Keratinocyte (primary cell): ENCODE data around the gene KCNC2. TPM values are rescaled to one million over a fixed set of nuclear protein-coding genes. Genes with fewer than 3 reads are reported as not detected.

ENCODE experiments used
- DNase-seq: peaks from one replicate; pipeline ENCODE4 v3.0.0-alpha.2; 2011; ENCODE audit warnings: low read depth, missing footprints, low spot score
- FAIRE-seq: peaks from 2 replicates; lab custom pipeline; 2011; peaks lifted over from hg19 to GRCh38; lab: Jason Lieb, UNC
- H2AFZ ChIP-seq: 2 replicates; pipeline ENCODE4 v1.6.0; 2012; ENCODE audit warnings: low read length, control low read depth, inconsistent platforms; ENCODE audit not compliant: control insufficient read depth
- H3K27ac ChIP-seq: 2 replicates; pipeline ENCODE4 v1.5.1; 2011; ENCODE audit warnings: low read length; ENCODE audit not compliant: control insufficient read depth, insufficient read depth
- H3K27me3 ChIP-seq: 3 replicates; pipeline ENCODE4 v1.6.0; 2011; ENCODE audit warnings: low read length; ENCODE audit not compliant: control insufficient read depth, insufficient read depth; ENCODE audit errors: extremely low read depth
- H3K36me3 ChIP-seq, 2 experiments: 2 replicates in 1 of 2; 3 replicates in 1 of 2; pipeline ENCODE4 v1.5.1; 2011; ENCODE audit warnings: low read length in 2 of 2, mild to moderate bottlenecking in 1 of 2; ENCODE audit not compliant: control insufficient read depth in 2 of 2, insufficient read depth in 2 of 2; ENCODE audit errors: extremely low read depth in 1 of 2
- H3K4me1 ChIP-seq: 3 replicates; pipeline ENCODE4 v1.5.1; 2011; ENCODE audit warnings: low read length; ENCODE audit not compliant: control insufficient read depth, insufficient read depth; ENCODE audit errors: extremely low read depth
- H3K4me2 ChIP-seq: 3 replicates; pipeline ENCODE4 v1.6.0; 2011; ENCODE audit warnings: low read depth, low read length; ENCODE audit not compliant: control insufficient read depth, insufficient read depth; ENCODE audit errors: extremely low read depth
- H3K4me3 ChIP-seq, 3 experiments: fragments of 200-600 bp in 1 of 3; sonication (generic) in 1 of 3; 2 replicates in 2 of 3; 3 replicates in 1 of 3; pipeline ENCODE4 v1.5.1; 2011 to 2016; ENCODE audit warnings: low read length in 3 of 3, mild to moderate bottlenecking in 3 of 3, control low read depth in 2 of 3, inconsistent platforms in 1 of 3, low read depth in 1 of 3, mixed read lengths in 1 of 3, mixed run types in 1 of 3, moderate library complexity in 1 of 3; ENCODE audit not compliant: control insufficient read depth in 2 of 3, insufficient read depth in 2 of 3; ENCODE audit errors: extremely low read depth in 1 of 3
- H3K79me2 ChIP-seq: 2 replicates; pipeline ENCODE4 v1.6.0; 2012; ENCODE audit warnings: low read length; ENCODE audit not compliant: control insufficient read depth, insufficient read depth
- H3K9ac ChIP-seq: 3 replicates; pipeline ENCODE4 v1.6.0; 2011; ENCODE audit warnings: low read length; ENCODE audit not compliant: control insufficient read depth, insufficient read depth; ENCODE audit errors: extremely low read depth
- H3K9me1 ChIP-seq: 3 replicates; pipeline ENCODE4 v1.6.0; 2011; ENCODE audit warnings: low read length; ENCODE audit not compliant: control insufficient read depth, insufficient read depth; ENCODE audit errors: extremely low read depth
- H3K9me3 ChIP-seq: 2 replicates; pipeline ENCODE4 v1.5.1; 2012; ENCODE audit warnings: low read depth, low read length; ENCODE audit not compliant: control insufficient read depth
- H4K20me1 ChIP-seq: 3 replicates; pipeline ENCODE4 v1.6.0; 2011; ENCODE audit warnings: low read length; ENCODE audit not compliant: control insufficient read depth, insufficient read depth; ENCODE audit errors: extremely low read depth
- EZH2 ChIP-seq: IDR thresholded peaks from one replicate; pipeline ENCODE4 v1.6.1; 2012; ENCODE audit warnings: inconsistent platforms, mild to moderate bottlenecking, low read length, moderate library complexity
- dilution Hi-C: fragments of 300-500 bp; cut with MboI; formaldehyde crosslinking; loops from one replicate; pipeline ENCODE4 v1.7.0; 2020; ENCODE audit warnings: low sequenced_read_pairs; ENCODE audit not compliant: extremely low pct_ligation_motif_present
- polyA plus RNA-seq, 5 experiments: library from polyadenylated mRNA; depleted of rRNA in 3 of 5; stranded (reverse) in 3 of 5; stranded (forward) in 1 of 5; unstranded in 1 of 5; fragments of >200 nt; gene quantifications; 1 replicate in 1 of 5; 2 replicates in 3 of 5; 3 replicates in 1 of 5; pipeline versions ENCODE4 v1.2.1 to v1.2.3, GENCODE V29; 2011 to 2012; ENCODE audit warnings: missing spikeins in 2 of 5, low read depth in 1 of 5, low replicate concordance in 1 of 5
- TF ChIP-seq, protein P1 (sequence below), 3 experiments: IDR thresholded peaks in 1 of 3; conservative IDR thresholded peaks in 1 of 3; optimal IDR thresholded peaks in 1 of 3; 2 replicates in 2 of 3; 3 replicates in 1 of 3; pipeline versions ENCODE3 to v1.5.1; 2011; ENCODE audit warnings: low read length in 3 of 3, mild to moderate bottlenecking in 3 of 3, moderate library complexity in 2 of 3, control low read depth in 1 of 3, inconsistent platforms in 1 of 3; ENCODE audit not compliant: insufficient read depth in 2 of 3; ENCODE audit errors: extremely low read depth in 1 of 3

Gene KCNC2
- polyA plus RNA-seq, 1 donor (not counting 4 experiments of a cell fraction or from before 2014, with no cell fraction given): not detected

DNA sequence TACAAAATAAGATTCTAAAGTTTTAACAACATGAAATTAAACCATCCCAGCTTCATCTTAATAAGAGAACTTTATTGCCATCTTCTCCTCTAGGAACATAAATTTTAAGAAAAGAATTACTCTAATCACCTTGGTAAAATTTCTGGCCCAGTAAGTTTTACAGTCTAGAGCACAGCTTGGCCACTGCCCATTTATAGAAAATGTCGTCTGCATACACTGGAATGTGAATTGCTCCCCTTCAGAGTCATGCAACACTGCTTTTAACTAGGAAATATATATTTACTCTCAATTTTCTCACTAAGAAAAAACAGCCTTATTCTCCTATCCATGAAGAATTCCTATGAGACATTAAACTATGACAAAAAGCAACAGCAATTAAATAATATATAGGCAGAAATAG lies 48.2 kb downstream of the KCNC2 start:
- DNase-seq: no peak
- Histone ChIP-seq H3K9ac (no peak overlapping the region), H3K79me2 (no peaks in the 10 kb centered on the region), H3K9me3 (no peaks in the 10 kb centered on the region), H2AFZ (no peak overlapping the region), H3K9me1 (no peaks in the 10 kb centered on the region), H3K27me3 (no peaks in the 10 kb centered on the region), H3K4me3 (no peak overlapping the region), H3K27ac (no peak overlapping the region), H3K4me2 (no peak overlapping the region), H3K36me3 (no peaks in the 10 kb centered on the region), H3K4me1 (peaks cover 4% of the 10 kb centered on the region), H4K20me1 (no peaks in the 10 kb centered on the region)
- no peak for FAIRE-seq
- dilution Hi-C loops: no loop called here
- TF ChIP-seq EZH2: no peak
- TF ChIP-seq, protein P1, sequence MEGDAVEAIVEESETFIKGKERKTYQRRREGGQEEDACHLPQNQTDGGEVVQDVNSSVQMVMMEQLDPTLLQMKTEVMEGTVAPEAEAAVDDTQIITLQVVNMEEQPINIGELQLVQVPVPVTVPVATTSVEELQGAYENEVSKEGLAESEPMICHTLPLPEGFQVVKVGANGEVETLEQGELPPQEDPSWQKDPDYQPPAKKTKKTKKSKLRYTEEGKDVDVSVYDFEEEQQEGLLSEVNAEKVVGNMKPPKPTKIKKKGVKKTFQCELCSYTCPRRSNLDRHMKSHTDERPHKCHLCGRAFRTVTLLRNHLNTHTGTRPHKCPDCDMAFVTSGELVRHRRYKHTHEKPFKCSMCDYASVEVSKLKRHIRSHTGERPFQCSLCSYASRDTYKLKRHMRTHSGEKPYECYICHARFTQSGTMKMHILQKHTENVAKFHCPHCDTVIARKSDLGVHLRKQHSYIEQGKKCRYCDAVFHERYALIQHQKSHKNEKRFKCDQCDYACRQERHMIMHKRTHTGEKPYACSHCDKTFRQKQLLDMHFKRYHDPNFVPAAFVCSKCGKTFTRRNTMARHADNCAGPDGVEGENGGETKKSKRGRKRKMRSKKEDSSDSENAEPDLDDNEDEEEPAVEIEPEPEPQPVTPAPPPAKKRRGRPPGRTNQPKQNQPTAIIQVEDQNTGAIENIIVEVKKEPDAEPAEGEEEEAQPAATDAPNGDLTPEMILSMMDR (optimal IDR thresholded peaks at IDR 0.05 in 1 of 3, IDR thresholded peaks at IDR 0.05 in 1 of 3, conservative IDR thresholded peaks at IDR 0.05 in 1 of 3; ENCODE audit: extremely low read depth in 1 of 3, insufficient read depth in 2 of 3, low read length in 3 of 3): no peak

DNA sequence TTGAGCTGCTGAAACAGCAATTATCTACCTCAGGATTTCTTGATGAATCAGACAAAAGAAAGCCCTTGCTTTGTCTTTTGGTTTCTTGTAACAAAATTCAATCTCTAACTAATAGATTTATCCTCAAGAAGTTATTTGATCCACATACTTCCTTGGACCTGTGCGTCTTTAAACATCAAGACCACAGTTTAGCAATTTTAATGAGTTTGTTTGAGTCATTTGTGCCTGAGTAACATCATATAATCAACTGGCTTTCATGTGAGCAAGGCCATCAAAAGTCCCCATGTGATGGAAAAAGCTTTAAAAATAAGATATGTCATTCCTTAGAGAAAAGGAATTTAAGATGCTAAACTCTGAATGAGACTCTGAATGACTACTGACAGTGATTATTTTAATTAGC lies 52.3 kb downstream of the KCNC2 start:
- no peaks in the 10 kb centered on the region for H3K36me3 ChIP-seq
- H3K27ac ChIP-seq: no peak overlapping the region
- H3K27me3 ChIP-seq: no peaks in the 10 kb centered on the region
- H4K20me1 ChIP-seq: no peaks in the 10 kb centered on the region
- H3K9me1 ChIP-seq: no peaks in the 10 kb centered on the region
- no peaks in the 10 kb centered on the region for H3K9me3 ChIP-seq
- DNase-seq (no peak), FAIRE-seq (no peak)
- H3K9ac ChIP-seq: no peak overlapping the region
- H3K79me2 ChIP-seq: no peaks in the 10 kb centered on the region
- H3K4me1 ChIP-seq: no peaks in the 10 kb centered on the region
- no peak for TF ChIP-seq EZH2
- TF ChIP-seq, protein P1 (optimal IDR thresholded peaks at IDR 0.05 in 1 of 3, IDR thresholded peaks at IDR 0.05 in 1 of 3, conservative IDR thresholded peaks at IDR 0.05 in 1 of 3; ENCODE audit: extremely low read depth in 1 of 3, insufficient read depth in 2 of 3, low read length in 3 of 3): no peak
- dilution Hi-C loops: no loop called here
- no peak overlapping the region for H2AFZ ChIP-seq
- no peak overlapping the region for H3K4me3 ChIP-seq
- H3K4me2 ChIP-seq: no peak overlapping the region
